ENCODE measurements around the gene PLA2G12A. TPM values are rescaled to one million over a fixed set of nuclear protein-coding genes. Genes with fewer than 3 reads are reported as not detected.

The PLA2G12A gene
- total RNA-seq, 4 donors from 2014 or later: 15.6 to 33.2 (median 20.5) TPM

DNA sequence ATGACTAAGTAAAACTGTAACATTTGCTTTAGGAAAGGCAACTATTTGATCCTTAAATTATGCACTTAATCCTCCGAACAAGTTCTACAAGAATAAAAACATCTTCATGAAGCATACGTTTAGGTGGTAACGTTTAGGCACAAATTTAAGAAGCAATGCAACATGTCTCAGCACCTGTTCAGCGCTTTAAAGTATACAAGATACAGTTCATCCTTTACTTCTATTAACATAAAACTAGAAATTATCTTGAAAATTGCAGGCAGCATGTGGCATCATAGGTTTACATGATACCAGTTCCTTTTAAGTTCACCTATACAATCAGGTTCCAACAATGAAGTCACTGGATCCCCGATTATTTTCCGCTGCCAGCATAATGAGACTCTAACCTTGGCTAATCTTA, 1.5 kb downstream of the PLA2G12A start:
- H3K36me3 ChIP-seq: no peaks in the 10 kb centered on the region
- no peaks in the 10 kb centered on the region for H3K9me3 ChIP-seq
- WGBS: 46% methylated on average over 6 of the region's 6 CpGs
- TF ChIP-seq POLR2A (IDR thresholded peaks at IDR 0.05) (no peak), POLR2AphosphoS5 (IDR thresholded peaks at IDR 0.05) (no peak), EP300 (IDR thresholded peaks at IDR 0.05) (no peak)
- TF ChIP-seq, protein P1, sequence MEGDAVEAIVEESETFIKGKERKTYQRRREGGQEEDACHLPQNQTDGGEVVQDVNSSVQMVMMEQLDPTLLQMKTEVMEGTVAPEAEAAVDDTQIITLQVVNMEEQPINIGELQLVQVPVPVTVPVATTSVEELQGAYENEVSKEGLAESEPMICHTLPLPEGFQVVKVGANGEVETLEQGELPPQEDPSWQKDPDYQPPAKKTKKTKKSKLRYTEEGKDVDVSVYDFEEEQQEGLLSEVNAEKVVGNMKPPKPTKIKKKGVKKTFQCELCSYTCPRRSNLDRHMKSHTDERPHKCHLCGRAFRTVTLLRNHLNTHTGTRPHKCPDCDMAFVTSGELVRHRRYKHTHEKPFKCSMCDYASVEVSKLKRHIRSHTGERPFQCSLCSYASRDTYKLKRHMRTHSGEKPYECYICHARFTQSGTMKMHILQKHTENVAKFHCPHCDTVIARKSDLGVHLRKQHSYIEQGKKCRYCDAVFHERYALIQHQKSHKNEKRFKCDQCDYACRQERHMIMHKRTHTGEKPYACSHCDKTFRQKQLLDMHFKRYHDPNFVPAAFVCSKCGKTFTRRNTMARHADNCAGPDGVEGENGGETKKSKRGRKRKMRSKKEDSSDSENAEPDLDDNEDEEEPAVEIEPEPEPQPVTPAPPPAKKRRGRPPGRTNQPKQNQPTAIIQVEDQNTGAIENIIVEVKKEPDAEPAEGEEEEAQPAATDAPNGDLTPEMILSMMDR (IDR thresholded peaks at IDR 0.05): no peak
- H3K27ac ChIP-seq: no peak overlapping the region
- no peak for DNase-seq (ENCODE audit: low spot score in 2 of 2)
- peaks cover 24% of the 10 kb centered on the region for H3K4me1 ChIP-seq
- peak overlapping the region; percentile 90 for H3K4me3 ChIP-seq
- H3K27me3 ChIP-seq: no peaks in the 10 kb centered on the region

DNA sequence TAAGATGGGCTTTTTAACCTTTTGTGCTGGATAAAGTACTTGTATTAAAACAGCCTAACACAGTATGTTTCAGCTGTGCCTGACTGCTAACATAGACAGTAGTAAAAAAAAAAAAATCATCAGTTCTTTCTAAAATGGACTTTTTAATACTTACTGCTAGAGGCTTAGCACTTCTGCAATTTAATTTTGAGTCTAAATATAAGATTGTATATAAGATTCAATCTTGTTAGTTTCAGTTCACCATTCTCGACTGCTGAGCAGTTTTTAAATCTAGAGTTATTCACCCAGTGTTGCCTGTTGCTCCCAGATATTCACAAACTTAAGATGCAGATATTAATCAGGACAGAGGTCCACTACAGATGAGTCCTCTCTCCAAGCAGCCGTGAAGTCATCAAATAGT, 6.8 kb downstream of the PLA2G12A start:
- TF ChIP-seq, protein P1 (IDR thresholded peaks at IDR 0.05): no peak
- TF ChIP-seq POLR2A (IDR thresholded peaks at IDR 0.05) (no peak), POLR2AphosphoS5 (IDR thresholded peaks at IDR 0.05) (no peak), EP300 (IDR thresholded peaks at IDR 0.05) (no peak)
- Histone ChIP-seq H3K4me3 (no peak overlapping the region), H3K4me1 (peaks cover 7% of the 10 kb centered on the region), H3K36me3 (no peaks in the 10 kb centered on the region), H3K27ac (no peak overlapping the region), H3K9me3 (no peaks in the 10 kb centered on the region), H3K27me3 (no peaks in the 10 kb centered on the region)
- 89% methylated on average over 2 of the region's 2 CpGs for WGBS
- no peak for DNase-seq (ENCODE audit: low spot score in 2 of 2)

DNA sequence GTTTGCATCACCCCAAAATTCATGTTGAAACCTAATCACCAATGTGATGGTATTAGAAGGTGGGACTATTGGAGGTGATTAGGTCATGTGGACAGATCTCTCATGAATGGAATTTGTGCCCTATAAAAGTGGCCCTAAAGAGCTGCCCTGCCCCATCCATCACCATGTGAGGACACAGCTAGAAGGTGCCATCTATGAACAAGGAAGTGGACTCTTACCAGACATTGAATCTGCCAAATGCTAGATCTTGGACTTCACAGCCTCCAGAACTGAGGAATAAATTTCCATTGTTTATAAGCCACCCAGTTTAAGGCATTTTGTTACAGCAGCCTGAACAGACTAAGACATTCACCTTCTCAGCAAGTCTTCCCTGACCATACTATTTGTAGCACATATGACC, 7.5 kb downstream of the PLA2G12A start:
- no peak overlapping the region for H3K4me3 ChIP-seq
- TF ChIP-seq, protein P1 (IDR thresholded peaks at IDR 0.05): no peak
- TF ChIP-seq POLR2A (IDR thresholded peaks at IDR 0.05): no peak
- no peak for TF ChIP-seq POLR2AphosphoS5 (IDR thresholded peaks at IDR 0.05)
- H3K9me3 ChIP-seq: no peaks in the 10 kb centered on the region
- H3K27me3 ChIP-seq: no peaks in the 10 kb centered on the region
- DNase-seq (ENCODE audit: low spot score in 2 of 2): no peak
- no peaks in the 10 kb centered on the region for H3K4me1 ChIP-seq
- H3K36me3 ChIP-seq: no peaks in the 10 kb centered on the region
- H3K27ac ChIP-seq: no peak overlapping the region

GRCh38 chr4:109721033-109721432, 8.8 kb downstream of the PLA2G12A start:
- Histone ChIP-seq H3K27ac (no peak overlapping the region), H3K4me3 (no peak overlapping the region), H3K36me3 (peaks cover 11% of the 10 kb centered on the region), H3K27me3 (no peaks in the 10 kb centered on the region), H3K9me3 (no peaks in the 10 kb centered on the region), H3K4me1 (no peaks in the 10 kb centered on the region)
- TF ChIP-seq POLR2A (IDR thresholded peaks at IDR 0.05) (no peak), EP300 (IDR thresholded peaks at IDR 0.05) (no peak), POLR2AphosphoS5 (IDR thresholded peaks at IDR 0.05) (no peak)
- TF ChIP-seq, protein P1 (IDR thresholded peaks at IDR 0.05): no peak
- 96% methylated on average over 7 of the region's 7 CpGs for WGBS
- DNase-seq (ENCODE audit: low spot score in 2 of 2): no peak

DNA sequence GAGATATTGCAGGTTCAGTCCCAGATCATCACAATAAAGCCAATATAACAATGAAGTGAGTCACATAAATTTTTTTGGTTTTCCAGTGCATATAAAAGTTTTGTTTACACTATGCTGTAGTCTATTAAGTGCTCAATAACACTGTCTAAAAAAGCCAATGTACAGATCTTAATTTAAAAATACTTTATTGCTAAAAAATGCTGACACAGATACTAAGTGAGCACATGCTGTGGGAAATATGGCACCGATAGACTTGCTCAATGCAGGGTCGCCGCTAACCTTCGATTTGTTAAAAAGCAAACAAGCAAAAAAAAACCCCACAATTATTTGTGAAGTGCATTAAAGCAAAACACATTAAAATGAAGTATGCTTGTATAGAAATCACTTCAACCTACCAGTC, 10.3 kb downstream of the PLA2G12A start:
- WGBS: 87% methylated on average over 4 of the region's 4 CpGs
- Histone ChIP-seq H3K4me1 (no peaks in the 10 kb centered on the region), H3K4me3 (no peak overlapping the region), H3K36me3 (peaks cover 21% of the 10 kb centered on the region), H3K27me3 (no peaks in the 10 kb centered on the region), H3K27ac (no peak overlapping the region), H3K9me3 (no peaks in the 10 kb centered on the region)
- TF ChIP-seq POLR2AphosphoS5 (IDR thresholded peaks at IDR 0.05) (no peak), EP300 (IDR thresholded peaks at IDR 0.05) (no peak), POLR2A (IDR thresholded peaks at IDR 0.05) (no peak)
- TF ChIP-seq, protein P1 (IDR thresholded peaks at IDR 0.05): no peak
- no peak for DNase-seq (ENCODE audit: low spot score in 2 of 2)
